LNCaP clone FGC (cell line): ENCODE measurements around the gene LUZP1.

Experiments used
- DNase-seq: peaks from one replicate; pipeline ENCODE4 v3.0.0-alpha.2; 2011; ENCODE audit warnings: low read depth
- H3K4me3 ChIP-seq: 2 replicates; pipeline ENCODE4 v1.5.1; 2011; ENCODE audit warnings: mild to moderate bottlenecking, low read depth, low read length, control low read depth
- TF ChIP-seq, protein P1 (sequence below): IDR thresholded peaks from 2 replicates; pipeline ENCODE4 v1.5.1; 2012; ENCODE audit warnings: mild to moderate bottlenecking; ENCODE audit not compliant: control insufficient read depth, insufficient read depth; ENCODE audit errors: extremely low read depth

The LUZP1 gene

DNA sequence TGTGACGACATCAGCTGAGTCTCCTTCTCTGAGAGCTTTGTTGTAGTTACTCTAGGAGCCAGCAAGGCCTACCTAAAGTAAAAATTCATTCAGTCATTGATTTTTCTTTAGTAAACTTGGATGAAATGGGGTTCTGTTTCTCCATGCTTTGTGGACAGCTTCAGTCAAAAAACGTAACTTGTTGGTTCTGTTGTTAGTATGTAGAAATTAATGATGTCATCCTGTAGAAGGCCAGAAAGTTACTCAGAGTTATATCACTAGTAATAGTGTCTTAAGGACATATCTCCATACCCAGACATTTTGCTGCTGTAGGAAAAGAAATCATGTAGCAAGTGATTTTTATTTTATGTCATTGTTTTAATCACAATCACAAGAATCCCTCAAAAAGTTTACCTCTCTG, 106.4 kb downstream of the LUZP1 start:
- TF ChIP-seq, protein P1, sequence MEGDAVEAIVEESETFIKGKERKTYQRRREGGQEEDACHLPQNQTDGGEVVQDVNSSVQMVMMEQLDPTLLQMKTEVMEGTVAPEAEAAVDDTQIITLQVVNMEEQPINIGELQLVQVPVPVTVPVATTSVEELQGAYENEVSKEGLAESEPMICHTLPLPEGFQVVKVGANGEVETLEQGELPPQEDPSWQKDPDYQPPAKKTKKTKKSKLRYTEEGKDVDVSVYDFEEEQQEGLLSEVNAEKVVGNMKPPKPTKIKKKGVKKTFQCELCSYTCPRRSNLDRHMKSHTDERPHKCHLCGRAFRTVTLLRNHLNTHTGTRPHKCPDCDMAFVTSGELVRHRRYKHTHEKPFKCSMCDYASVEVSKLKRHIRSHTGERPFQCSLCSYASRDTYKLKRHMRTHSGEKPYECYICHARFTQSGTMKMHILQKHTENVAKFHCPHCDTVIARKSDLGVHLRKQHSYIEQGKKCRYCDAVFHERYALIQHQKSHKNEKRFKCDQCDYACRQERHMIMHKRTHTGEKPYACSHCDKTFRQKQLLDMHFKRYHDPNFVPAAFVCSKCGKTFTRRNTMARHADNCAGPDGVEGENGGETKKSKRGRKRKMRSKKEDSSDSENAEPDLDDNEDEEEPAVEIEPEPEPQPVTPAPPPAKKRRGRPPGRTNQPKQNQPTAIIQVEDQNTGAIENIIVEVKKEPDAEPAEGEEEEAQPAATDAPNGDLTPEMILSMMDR, result no peak

DNA sequence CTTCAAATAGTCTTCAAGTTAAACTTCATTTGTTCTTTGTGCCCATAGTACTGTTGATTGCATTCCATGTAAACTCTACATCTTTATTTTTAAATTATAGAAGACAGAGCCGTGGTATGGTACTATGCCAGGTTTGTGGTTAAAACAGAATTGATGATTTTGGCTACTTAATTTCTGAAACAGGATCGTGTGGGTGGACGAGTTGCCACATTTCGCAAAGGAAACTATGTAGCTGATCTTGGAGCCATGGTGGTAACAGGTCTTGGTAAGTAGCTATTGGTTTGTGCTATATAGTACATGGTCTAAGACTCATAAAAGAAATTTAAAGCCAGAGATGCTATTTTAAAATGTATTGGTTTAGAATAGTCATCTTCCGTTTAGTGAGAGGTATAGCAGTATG, 111.4 kb downstream of the LUZP1 start:
- TF ChIP-seq, protein P1, result no peak
- no peak overlapping the region for H3K4me3 ChIP-seq
- no peak for DNase-seq

More for the DNA sequence above, 106.4 kb downstream of the LUZP1 start:
- no peak for DNase-seq
- no peak overlapping the region for H3K4me3 ChIP-seq

DNA sequence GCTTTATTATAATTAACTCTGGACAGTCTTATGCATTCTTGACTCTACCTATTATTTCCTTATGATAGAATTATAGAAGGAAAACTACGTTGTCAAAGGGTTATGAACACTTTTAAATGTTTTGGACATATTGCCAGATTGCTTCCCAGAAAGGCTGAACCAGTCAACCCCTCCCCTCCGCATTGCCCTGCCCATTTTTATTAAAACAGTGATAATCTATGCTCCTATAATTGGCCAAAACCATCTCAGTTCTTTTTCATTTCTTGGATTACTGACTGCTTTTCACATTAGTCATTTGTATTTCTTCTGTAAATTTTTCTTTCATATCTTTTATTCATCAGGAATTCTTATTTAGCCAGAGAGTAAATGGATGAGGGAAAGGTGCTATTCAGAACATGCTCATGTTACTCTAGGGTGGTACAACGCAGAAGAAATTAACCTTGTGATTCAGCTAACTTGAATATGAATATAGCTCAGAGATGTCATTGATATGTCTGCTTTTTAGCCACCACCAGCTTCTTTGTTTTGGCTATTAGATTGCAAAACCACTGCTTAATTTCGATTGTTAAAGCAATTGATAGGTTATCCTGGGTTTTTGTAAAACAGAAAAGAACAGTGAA, 117.3 kb downstream of the LUZP1 start:
- no peak for DNase-seq
- no peak overlapping the region for H3K4me3 ChIP-seq
- TF ChIP-seq, protein P1, result no peak

DNA sequence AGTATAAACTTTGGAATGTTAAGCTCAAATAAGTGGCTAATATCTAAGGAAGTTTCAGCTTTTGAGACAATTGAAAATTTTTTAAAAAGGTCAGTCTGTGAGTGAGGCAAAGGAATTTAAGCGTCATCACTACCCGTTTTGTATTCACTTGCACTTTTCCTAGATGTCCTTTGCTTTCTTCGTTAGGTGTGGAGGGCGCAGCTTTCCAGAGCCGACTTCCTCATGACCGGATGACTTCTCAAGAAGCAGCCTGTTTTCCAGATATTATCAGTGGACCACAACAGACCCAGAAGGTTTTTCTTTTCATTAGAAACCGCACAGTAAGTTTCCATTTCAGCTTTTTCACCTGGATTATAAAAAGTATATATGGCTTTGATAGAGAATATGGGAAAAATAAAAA, 118.5 kb downstream of the LUZP1 start:
- TF ChIP-seq, protein P1, result no peak
- no peak overlapping the region for H3K4me3 ChIP-seq
- no peak for DNase-seq

DNA sequence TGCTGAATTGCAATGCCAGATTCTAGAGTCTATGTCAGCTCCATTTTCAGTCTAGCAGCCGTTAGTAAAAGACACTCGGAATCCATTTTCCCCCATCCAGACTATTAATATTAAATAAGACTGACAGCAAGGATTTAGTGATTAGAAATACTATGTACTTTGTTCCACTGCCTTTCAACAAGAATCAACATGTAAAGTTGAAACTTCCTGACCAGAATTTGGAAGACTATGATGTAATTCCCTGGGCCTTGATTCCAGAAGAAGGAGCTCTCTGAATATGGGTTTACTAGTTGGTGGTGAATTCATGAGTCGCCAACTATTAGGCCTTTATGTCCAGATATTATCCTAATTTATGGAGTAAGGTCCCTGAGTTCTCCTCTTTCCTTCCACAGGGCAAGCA, 124.6 kb downstream of the LUZP1 start:
- TF ChIP-seq, protein P1, result no peak
- H3K4me3 ChIP-seq, result no peak overlapping the region
- DNase-seq, result no peak

DNA sequence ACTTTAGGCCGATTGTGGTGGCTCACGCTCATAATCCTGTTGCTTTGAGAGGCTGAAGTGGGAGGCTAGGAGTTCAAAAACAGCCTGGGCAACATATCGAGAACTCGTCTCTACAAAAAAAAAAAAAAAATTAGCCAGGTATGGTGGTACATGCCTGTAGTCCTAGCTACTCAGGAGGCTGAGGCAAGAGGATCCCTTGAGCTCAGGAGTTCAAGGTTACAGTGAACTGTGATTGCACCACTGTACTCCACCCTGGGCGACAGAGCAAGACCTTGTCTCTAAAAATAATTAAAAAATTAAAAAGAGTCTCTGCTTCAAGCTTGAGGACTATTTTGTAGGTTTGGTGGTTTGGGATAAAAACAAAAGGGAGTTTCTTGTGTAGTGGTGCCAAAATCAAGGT, 128.1 kb downstream of the LUZP1 start:
- TF ChIP-seq, protein P1, result no peak
- DNase-seq, result no peak
- no peak overlapping the region for H3K4me3 ChIP-seq

DNA sequence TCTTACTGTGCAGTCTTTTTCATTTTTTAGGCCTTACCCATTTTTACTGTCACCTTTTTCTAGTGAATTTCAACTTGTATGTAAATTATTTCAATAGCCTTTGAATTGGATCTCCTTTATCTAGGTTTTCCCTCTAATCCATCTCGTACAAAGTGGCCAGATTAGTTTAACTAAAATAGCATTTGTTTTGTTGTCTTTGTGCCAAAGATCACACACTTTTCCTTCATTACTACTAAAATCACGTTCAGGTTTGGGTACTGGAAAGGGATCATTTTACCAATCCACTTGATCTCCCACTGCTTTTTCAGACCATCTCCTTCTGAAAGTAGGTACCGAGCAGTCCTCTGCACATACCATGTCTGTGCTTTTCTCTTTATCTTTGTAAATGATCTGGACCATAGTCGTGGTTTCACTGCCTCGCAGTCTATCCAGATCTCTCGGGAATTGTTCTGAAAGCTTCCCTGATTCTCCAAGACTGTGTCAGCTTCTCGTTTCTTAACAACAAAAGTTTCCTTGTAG, 129.3 kb downstream of the LUZP1 start:
- DNase-seq, result no peak
- H3K4me3 ChIP-seq, result no peak overlapping the region
- TF ChIP-seq, protein P1, result no peak
